SK-N-MC (cell line): ENCODE data around the gene MLPH.

Experiments used
- DNase-seq: peaks from one replicate; pipeline ENCODE4 v3.0.0-alpha.2; 2011; ENCODE audit warnings: low read depth, low spot score
- H3K27ac ChIP-seq: fragments of 200-600 bp; sonication (generic); 2 replicates; pipeline ENCODE4 v1.5.1; 2016; ENCODE audit warnings: mixed run types
- H3K36me3 ChIP-seq: fragments of 200-600 bp; sonication (generic); 2 replicates; pipeline ENCODE4 v1.6.1; 2017; ENCODE audit warnings: antibody characterized with exemption, low read length, mixed read lengths; ENCODE audit not compliant: insufficient read depth
- H3K4me3 ChIP-seq: fragments of 200-600 bp; sonication (generic); 2 replicates; pipeline ENCODE4 v1.5.1; 2016
- H3K9ac ChIP-seq: fragments of 200-600 bp; sonication (generic); 2 replicates; pipeline ENCODE4 v1.8.0; 2017; ENCODE audit warnings: mixed run types, mixed read lengths; ENCODE audit not compliant: insufficient read length
- H3K9me3 ChIP-seq: fragments of 200-600 bp; sonication (generic); 2 replicates; pipeline ENCODE4 v1.6.1; 2017; ENCODE audit warnings: low read depth, mild to moderate bottlenecking, antibody characterized with exemption, low read length, moderate library complexity, mixed read lengths
- EZH2 ChIP-seq: fragments of 200-600 bp; sonication (generic); IDR thresholded peaks from one replicate; pipeline ENCODE4 v1.6.1; 2017; ENCODE audit warnings: antibody characterized with exemption
- FOXP2 ChIP-seq: optimal IDR thresholded peaks from 2 replicates; pipeline ENCODE3; 2011; ENCODE audit warnings: mild to moderate bottlenecking, moderate library complexity; ENCODE audit not compliant: insufficient read depth; ENCODE audit errors: extremely low read length, control extremely low read depth
- POLR2AphosphoS5 ChIP-seq: IDR thresholded peaks from 2 replicates; pipeline ENCODE4 v1.6.1; 2012; ENCODE audit warnings: mild to moderate bottlenecking, low read depth, low read length, borderline replicate concordance

Gene MLPH

GRCh38 chr2:237572021-237572741, 85.1 kb downstream of the MLPH start:
- peak; percentile 51 for DNase-seq
- no peak overlapping the region for H3K27ac ChIP-seq
- peak overlapping the region; percentile 28 for H3K4me3 ChIP-seq
- no peak overlapping the region for H3K9ac ChIP-seq
- no peaks in the 10 kb centered on the region for H3K9me3 ChIP-seq
- H3K36me3 ChIP-seq = no peaks in the 10 kb centered on the region
- TF ChIP-seq POLR2AphosphoS5 (no peak), EZH2 (no peak), FOXP2 (no peak)

GRCh38 chr2:237572742-237573101, 85.7 kb downstream of the MLPH start:
- TF ChIP-seq FOXP2 (no peak), POLR2AphosphoS5 (no peak), EZH2 (no peak)
- Histone ChIP-seq H3K36me3 (no peaks in the 10 kb centered on the region), H3K4me3 (no peak overlapping the region), H3K27ac (no peak overlapping the region), H3K9ac (no peak overlapping the region), H3K9me3 (no peaks in the 10 kb centered on the region)
- no peak for DNase-seq

DNA sequence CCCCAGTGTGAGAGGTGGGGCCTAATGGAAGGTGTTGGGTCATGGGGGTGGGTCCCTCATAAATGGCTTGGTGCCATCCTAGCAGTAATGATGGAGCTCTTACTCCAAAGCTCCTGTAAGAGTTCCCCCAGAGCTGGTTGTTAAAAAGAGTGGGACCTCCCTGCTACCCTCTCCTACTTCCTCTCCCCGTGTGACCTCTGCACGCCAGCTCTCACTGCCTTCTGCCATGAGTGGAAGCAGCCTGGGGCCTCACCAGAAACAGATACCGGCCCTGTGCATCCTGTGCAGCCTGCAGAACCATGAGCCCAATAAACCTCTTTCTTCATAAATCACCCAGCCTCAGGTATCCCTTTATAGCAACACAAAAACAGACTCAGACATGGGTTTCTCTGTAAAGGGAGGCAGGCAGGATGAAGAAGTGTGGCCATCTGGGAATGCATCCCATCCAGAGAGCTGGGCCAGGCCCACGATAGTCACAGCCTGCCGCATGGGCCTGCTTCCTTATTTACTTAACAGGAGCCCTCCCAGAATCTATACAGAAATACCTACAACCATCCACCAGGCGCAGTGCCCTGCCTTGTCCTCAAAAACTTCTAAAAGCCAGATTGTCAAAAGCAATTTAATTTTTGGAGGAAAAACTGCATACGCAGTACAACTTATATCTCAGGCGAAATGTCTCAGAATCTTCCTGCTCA, 86.8 kb downstream of the MLPH start:
- no peak overlapping the region for H3K9ac ChIP-seq
- no peak for TF ChIP-seq POLR2AphosphoS5
- no peak for TF ChIP-seq EZH2
- no peak for TF ChIP-seq FOXP2
- H3K9me3 ChIP-seq = no peaks in the 10 kb centered on the region
- no peak for DNase-seq
- H3K27ac ChIP-seq = no peak overlapping the region
- H3K36me3 ChIP-seq = no peaks in the 10 kb centered on the region
- no peak overlapping the region for H3K4me3 ChIP-seq

- no peak for DNase-seq
- H3K9me3 ChIP-seq = no peaks in the 10 kb centered on the region
- H3K9ac ChIP-seq = no peak overlapping the region
- no peaks in the 10 kb centered on the region for H3K36me3 ChIP-seq
- TF ChIP-seq EZH2 = no peak
- TF ChIP-seq FOXP2 = no peak
- no peak for TF ChIP-seq POLR2AphosphoS5
- H3K27ac ChIP-seq = no peak overlapping the region
- H3K4me3 ChIP-seq = no peak overlapping the region
Observed at GRCh38 chr2:237574467-237574866, 87.4 kb downstream of the MLPH start.

GRCh38 chr2:237574894-237575868, 88.1 kb downstream of the MLPH start:
- Histone ChIP-seq H3K9me3 (no peaks in the 10 kb centered on the region), H3K9ac (no peak overlapping the region), H3K27ac (no peak overlapping the region), H3K36me3 (no peaks in the 10 kb centered on the region), H3K4me3 (no peak overlapping the region)
- TF ChIP-seq FOXP2 = no peak
- no peak for TF ChIP-seq EZH2
- no peak for TF ChIP-seq POLR2AphosphoS5
- DNase-seq = no peak

DNA sequence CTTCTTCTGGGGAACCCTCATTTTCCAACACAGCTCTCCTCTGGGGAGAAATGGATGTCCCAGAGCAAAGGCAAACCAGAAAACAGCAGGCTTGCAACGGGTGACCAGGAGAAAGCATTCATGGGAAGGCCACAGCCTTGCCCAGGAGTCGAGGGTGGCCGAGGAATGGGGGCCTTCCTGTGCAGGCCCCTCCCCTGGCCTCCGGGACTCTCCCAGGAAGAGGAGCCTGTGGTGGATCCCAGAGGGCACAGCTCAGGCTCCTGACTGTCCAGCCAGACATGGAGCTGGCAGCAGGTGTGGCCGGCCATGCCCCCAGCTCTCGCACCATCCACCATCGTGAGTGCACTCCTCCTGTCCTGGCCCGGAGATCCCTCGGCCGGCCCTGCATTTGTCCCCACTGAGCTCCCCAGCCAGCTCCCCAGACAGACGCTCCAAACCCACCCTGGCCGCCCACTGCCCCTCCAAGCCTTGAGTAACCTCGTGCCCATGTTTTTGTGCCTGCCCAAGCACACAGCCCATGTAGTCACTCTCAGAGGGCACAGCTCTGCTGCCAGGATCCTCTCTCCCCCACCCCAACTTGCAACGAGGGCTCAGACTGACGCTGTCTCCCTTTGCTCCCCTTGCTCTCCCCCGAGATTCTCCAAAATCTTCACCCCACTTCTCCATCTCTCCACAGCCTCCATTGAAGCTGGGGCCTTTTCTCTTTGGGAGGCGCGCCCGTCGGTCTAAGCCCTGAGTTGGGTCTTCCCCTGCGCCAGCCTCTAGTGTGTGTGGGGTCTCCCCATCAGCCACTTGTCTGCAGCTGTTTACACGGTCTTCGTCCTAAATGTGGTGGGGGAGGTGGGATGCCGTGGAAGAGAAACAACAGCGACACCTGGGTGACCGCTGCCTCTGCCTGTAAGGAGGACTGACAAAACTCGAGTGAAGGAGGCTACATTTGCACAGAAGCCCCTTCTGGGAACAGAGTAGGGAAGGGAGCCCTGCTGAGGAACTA, 89.1 kb downstream of the MLPH start:
- no peak for TF ChIP-seq FOXP2
- no peak for TF ChIP-seq POLR2AphosphoS5
- no peak for TF ChIP-seq EZH2
- H3K9me3 ChIP-seq = no peaks in the 10 kb centered on the region
- H3K4me3 ChIP-seq = no peak overlapping the region
- no peak overlapping the region for H3K27ac ChIP-seq
- no peak overlapping the region for H3K9ac ChIP-seq
- H3K36me3 ChIP-seq = no peaks in the 10 kb centered on the region
- no peak for DNase-seq

DNA sequence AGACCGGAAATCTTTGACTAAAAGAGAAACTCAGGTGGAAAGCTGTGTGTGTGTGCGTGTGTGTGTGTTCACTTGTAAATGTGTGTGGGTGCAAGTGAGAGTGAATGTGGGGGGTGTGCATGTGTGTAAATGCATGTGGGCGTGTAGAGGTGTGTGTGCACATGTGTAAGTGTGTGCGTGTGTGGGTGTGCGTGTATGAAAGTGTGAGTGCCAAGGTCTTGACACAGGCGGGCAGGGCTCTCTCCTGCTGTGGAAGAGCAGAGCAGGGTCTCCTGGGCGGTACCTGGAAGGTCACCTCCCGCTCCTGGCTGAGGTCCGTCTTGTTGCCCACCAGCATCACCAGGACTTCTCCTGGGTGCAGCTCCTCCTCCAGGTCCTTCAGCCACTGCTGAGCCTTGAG, 89.9 kb downstream of the MLPH start:
- Histone ChIP-seq H3K27ac (no peak overlapping the region), H3K9me3 (no peaks in the 10 kb centered on the region), H3K4me3 (no peak overlapping the region), H3K9ac (no peak overlapping the region), H3K36me3 (no peaks in the 10 kb centered on the region)
- TF ChIP-seq FOXP2 = no peak
- no peak for TF ChIP-seq EZH2
- TF ChIP-seq POLR2AphosphoS5 = no peak
- DNase-seq = no peak
